ENCODE data around the gene GATA5.

The GATA5 gene

GRCh38 chr20:62453186-62453808 lies 22.5 kb downstream of the GATA5 start:
- no peak for DNase-seq (ENCODE audit: low spot score)

- DNase-seq (ENCODE audit: low spot score), result no peak
These were observed 23.2 kb downstream of the GATA5 start for GRCh38 chr20:62452475-62453095.

GRCh38 chr20:62451970-62452369 lies 23.8 kb downstream of the GATA5 start:
- DNase-seq (ENCODE audit: low spot score), result no peak

GRCh38 chr20:62451156-62451767 lies 24.5 kb downstream of the GATA5 start:
- no peak for DNase-seq (ENCODE audit: low spot score)

- no peak for DNase-seq (ENCODE audit: low spot score)
These were observed 25.7 kb downstream of the GATA5 start for GRCh38 chr20:62449951-62450691.

- no peak for DNase-seq (ENCODE audit: low spot score)
These were observed 27.0 kb downstream of the GATA5 start for GRCh38 chr20:62448788-62449187.

- no peak for DNase-seq (ENCODE audit: low spot score)
These were observed 27.8 kb downstream of the GATA5 start for GRCh38 chr20:62448038-62448437.

GRCh38 chr20:62446888-62447869 lies 28.6 kb downstream of the GATA5 start:
- DNase-seq (ENCODE audit: low spot score), result no peak

GRCh38 chr20:62446481-62446880 lies 29.3 kb downstream of the GATA5 start:
- no peak for DNase-seq (ENCODE audit: low spot score)

- no peak for DNase-seq (ENCODE audit: low spot score)
These were observed 30.0 kb downstream of the GATA5 start for GRCh38 chr20:62445553-62446340.

- no peak for DNase-seq (ENCODE audit: low spot score)
These were observed 31.5 kb downstream of the GATA5 start for GRCh38 chr20:62444286-62444685.

- DNase-seq (ENCODE audit: low spot score), result no peak
These were observed 33.7 kb downstream of the GATA5 start for GRCh38 chr20:62441987-62442539.

GRCh38 chr20:62439218-62439617 lies 36.6 kb downstream of the GATA5 start:
- DNase-seq (ENCODE audit: low spot score), result no peak

- DNase-seq (ENCODE audit: low spot score), result no peak
These were observed 37.9 kb downstream of the GATA5 start for GRCh38 chr20:62437927-62438326.

GRCh38 chr20:62437496-62437895 lies 38.3 kb downstream of the GATA5 start:
- DNase-seq (ENCODE audit: low spot score), result no peak

- no peak for DNase-seq (ENCODE audit: low spot score)
These were observed 39.1 kb downstream of the GATA5 start for GRCh38 chr20:62436692-62437091.

- peak; percentile 7 for DNase-seq (ENCODE audit: low spot score)
These were observed 41.9 kb downstream of the GATA5 start for GRCh38 chr20:62433658-62434497.

GRCh38 chr20:62430866-62431447 lies 44.8 kb downstream of the GATA5 start:
- no peak for DNase-seq (ENCODE audit: low spot score)

- DNase-seq (ENCODE audit: low spot score), result no peak
These were observed 45.4 kb downstream of the GATA5 start for GRCh38 chr20:62430311-62430853.

Measured in pons (tissue), 1 donor.